CD14-positive monocyte (primary cell): ENCODE data around the gene SARNP. TPM values are rescaled to one million over a fixed set of nuclear protein-coding genes. Genes with fewer than 3 reads are reported as not detected.

Experiments used
- DNase-seq, 3 donors: peaks; one replicate each; pipeline ENCODE4 v3.0.0-alpha.2; 2011 to 2022
- H2AFZ ChIP-seq: 2 replicates; pipeline ENCODE4 v1.6.0; 2012; ENCODE audit warnings: mild to moderate bottlenecking, low read depth, low read length, inconsistent platforms; ENCODE audit not compliant: insufficient read depth, poor library complexity, severe bottlenecking
- H3K27ac ChIP-seq, 2 donors: 1 replicate in 1 of 2; 2 replicates in 1 of 2; pipeline ENCODE4 v1.5.1; 2012 to 2013; ENCODE audit warnings: low read length in 2 of 2, control low read depth in 1 of 2, inconsistent platforms in 1 of 2, low read depth in 1 of 2, mild to moderate bottlenecking in 1 of 2
- H3K27me3 ChIP-seq, 2 donors: one replicate each; pipeline versions ENCODE4 v1.6.0 to v1.6.1; 2011 to 2013; ENCODE audit warnings: low read length in 2 of 2; ENCODE audit not compliant: control insufficient read depth in 2 of 2, insufficient read depth in 2 of 2
- H3K36me3 ChIP-seq, 2 donors: replicated peaks in 1 of 2; 1 replicate in 1 of 2; 2 replicates in 1 of 2; pipeline versions ENCODE4 v1.5.1 to v1.6.1; 2012 to 2013; ENCODE audit warnings: low read length in 2 of 2, control low read depth in 1 of 2, inconsistent platforms in 1 of 2, mild to moderate bottlenecking in 1 of 2; ENCODE audit not compliant: insufficient read depth in 2 of 2, control insufficient read depth in 1 of 2
- H3K4me1 ChIP-seq, 2 donors: 1 replicate in 1 of 2; 2 replicates in 1 of 2; pipeline versions ENCODE4 v1.5.1 to v1.6.1; 2012 to 2013; ENCODE audit warnings: low read length in 2 of 2, control low read depth in 1 of 2, inconsistent platforms in 1 of 2, mild to moderate bottlenecking in 1 of 2, moderate library complexity in 1 of 2; ENCODE audit not compliant: insufficient read depth in 2 of 2, control insufficient read depth in 1 of 2
- H3K4me2 ChIP-seq: replicated peaks from 2 replicates; pipeline ENCODE3; 2012; ENCODE audit warnings: low read length, moderate library complexity, mild to moderate bottlenecking; ENCODE audit not compliant: poor library complexity, severe bottlenecking; ENCODE audit errors: extremely low read depth
- H3K4me3 ChIP-seq, 3 experiments: fragments of 200-600 bp in 1 of 3; sonication (generic) in 1 of 3; replicated peaks in 1 of 3; 1 replicate in 2 of 3; 2 replicates in 1 of 3; pipeline ENCODE4 v1.5.1; 2011 to 2013; ENCODE audit warnings: low read length in 3 of 3, mild to moderate bottlenecking in 3 of 3, control low read depth in 2 of 3, low read depth in 2 of 3, inconsistent platforms in 1 of 3, moderate library complexity in 1 of 3
- H3K79me2 ChIP-seq: 2 replicates; pipeline ENCODE4 v1.6.0; 2012; ENCODE audit warnings: mild to moderate bottlenecking, control low read depth, inconsistent platforms, low read length, moderate library complexity; ENCODE audit not compliant: insufficient read depth
- H3K9ac ChIP-seq: 2 replicates; pipeline ENCODE4 v1.6.0; 2017; ENCODE audit warnings: low read length, mild to moderate bottlenecking; ENCODE audit not compliant: insufficient read depth, poor library complexity, severe bottlenecking
- H3K9me3 ChIP-seq, 2 donors: replicated peaks in 1 of 2; 1 replicate in 1 of 2; 2 replicates in 1 of 2; pipeline versions ENCODE4 v1.5.1 to v1.6.1; 2012 to 2013; ENCODE audit warnings: low read length in 2 of 2, control low read depth in 1 of 2; ENCODE audit not compliant: control insufficient read depth in 1 of 2, insufficient read depth in 1 of 2
- H4K20me1 ChIP-seq: 2 replicates; pipeline ENCODE4 v1.6.0; 2012; ENCODE audit warnings: mild to moderate bottlenecking, low read length, control low read depth, moderate library complexity; ENCODE audit not compliant: insufficient read depth
- H3K27ac Mint-ChIP-seq, 7 donors: one replicate each; pipeline ENCODE4 v1.8.0; 2020; ENCODE audit warnings: mild to moderate bottlenecking in 7 of 7, mixed read lengths in 7 of 7, moderate library complexity in 6 of 7, inconsistent platforms in 2 of 7
- H3K27me3 Mint-ChIP-seq, 3 donors: one replicate each; pipeline ENCODE4 v1.8.0; 2021 to 2022; ENCODE audit warnings: low read depth in 3 of 3, mild to moderate bottlenecking in 3 of 3, mixed read lengths in 3 of 3, moderate library complexity in 3 of 3, inconsistent platforms in 1 of 3
- H3K36me3 Mint-ChIP-seq, 2 donors: one replicate each; pipeline ENCODE4 v1.8.0; 2020; ENCODE audit warnings: mixed read lengths in 2 of 2, inconsistent platforms in 1 of 2, mild to moderate bottlenecking in 1 of 2
- H3K4me1 Mint-ChIP-seq: one replicate; pipeline ENCODE4 v1.8.0; 2020; ENCODE audit warnings: mild to moderate bottlenecking, mixed read lengths
- H3K4me3 Mint-ChIP-seq, 2 donors: one replicate each; pipeline ENCODE4 v1.8.0; 2020; ENCODE audit warnings: mild to moderate bottlenecking in 2 of 2, mixed read lengths in 2 of 2, moderate library complexity in 1 of 2
- H3K9me3 Mint-ChIP-seq, 7 donors: one replicate each; pipeline ENCODE4 v1.8.0; 2020 to 2022; ENCODE audit warnings: mixed read lengths in 7 of 7, mild to moderate bottlenecking in 6 of 7, moderate library complexity in 6 of 7, inconsistent platforms in 2 of 7
- CTCF ChIP-seq: fragments of 200-600 bp; IDR thresholded peaks from one replicate; pipeline ENCODE4 v1.8.0; 2022; ENCODE audit warnings: antibody characterized with exemption, mild to moderate bottlenecking
- WGBS: methylation state at CpG from one replicate; pipeline ENCODE4 v1.1.5; 2013; ENCODE audit warnings: missing lambda C conversion rate; ENCODE audit not compliant: insufficient coverage; 5-methylcytosine and 5-hydroxymethylcytosine counted together
- intact Hi-C, 2 donors: fragments of 100-400 bp; cut with micrococcal nuclease; formaldehyde crosslinking; loops; one replicate each; pipeline versions ENCODE4 v1.15.0 to v1.15.1; 2023
- polyA plus RNA-seq, 3 donors: library from polyadenylated mRNA; depleted of rRNA in 1 of 3; unstranded in 2 of 3; stranded (reverse) in 1 of 3; fragments of 300-500 nt in 2 of 3; fragments of >200 nt in 1 of 3; fragmentation: Illumina TruSeq in 2 of 3; gene quantifications; 1 replicate in 2 of 3; 2 replicates in 1 of 3; pipeline ENCODE4 v1.2.3, GENCODE V29; 2012 to 2021

The SARNP gene
- polyA plus RNA-seq, 3 donors: 28.9 to 139 (median 98.6) TPM

GRCh38 chr12:55746174-55746912 lies 71.2 kb downstream of the SARNP start:
- Mint-ChIP-seq H3K36me3 (peaks cover 3 to 17% of the 10 kb centered on the region in 2 donors), H3K27me3 (peaks cover 30 to 46% (median 42%) of the 10 kb centered on the region in 3 donors), H3K9me3 (peaks cover 0 to 9% (median 0%) of the 10 kb centered on the region in 7 donors), H3K4me3 (peak overlapping the region in 1 of 2 donors; percentile 72), H3K27ac (no peak overlapping the region), H3K4me1 (peaks cover 28% of the 10 kb centered on the region)
- Histone ChIP-seq H3K36me3 (peaks cover 2 to 4% of the 10 kb centered on the region in 2 donors), H3K9ac (no peak overlapping the region), H3K4me1 (peaks cover 15 to 17% of the 10 kb centered on the region in 2 donors), H3K9me3 (no peaks in the 10 kb centered on the region), H3K27me3 (peaks cover 22 to 33% of the 10 kb centered on the region in 2 donors), H3K4me2 (no peak overlapping the region), H4K20me1 (no peaks in the 10 kb centered on the region), H3K4me3 (no peak overlapping the region), H3K79me2 (no peaks in the 10 kb centered on the region), H3K27ac (no peak overlapping the region), H2AFZ (no peak overlapping the region)
- TF ChIP-seq CTCF: no peak
- intact Hi-C loops: loop anchor here in 1 of 2 donors (10.0 kb wide), 1 partner anchor 278 kb away; the partner anchor contains the start of gene IKZF4
- DNase-seq: no peak
- 40% methylated on average over 2 of the region's 3 CpGs for WGBS

GRCh38 chr12:55745361-55746173 lies 72.0 kb downstream of the SARNP start:
- Mint-ChIP-seq H3K27ac (no peak overlapping the region), H3K4me3 (peak overlapping the region in 1 of 2 donors; percentile 72), H3K9me3 (peaks cover 0 to 9% (median 0%) of the 10 kb centered on the region in 7 donors), H3K27me3 (peaks cover 30 to 48% (median 45%) of the 10 kb centered on the region in 3 donors), H3K36me3 (peaks cover 0 to 9% of the 10 kb centered on the region in 2 donors), H3K4me1 (peaks cover 28% of the 10 kb centered on the region)
- H3K79me2 ChIP-seq: no peaks in the 10 kb centered on the region
- H3K9me3 ChIP-seq: no peaks in the 10 kb centered on the region
- peaks cover 15 to 17% of the 10 kb centered on the region in 2 donors for H3K4me1 ChIP-seq
- TF ChIP-seq CTCF: no peak
- no peak overlapping the region for H3K4me3 ChIP-seq
- no peaks in the 10 kb centered on the region for H4K20me1 ChIP-seq
- H3K4me2 ChIP-seq: no peak overlapping the region
- no peak overlapping the region for H3K9ac ChIP-seq
- intact Hi-C loops: loop anchor here in 1 of 2 donors (10.0 kb wide), 1 partner anchor 279 kb away; the partner anchor contains the start of gene IKZF4
- peaks cover 22 to 33% of the 10 kb centered on the region in 2 donors for H3K27me3 ChIP-seq
- WGBS: 30% methylated on average over 3 of the region's 13 CpGs
- H3K36me3 ChIP-seq: no peaks in the 10 kb centered on the region
- H2AFZ ChIP-seq: no peak overlapping the region
- H3K27ac ChIP-seq: no peak overlapping the region
- DNase-seq: no peak
